Choroid plexus epithelial cell (primary cell): ENCODE results near the gene NT5C1A.
A peak's percentile ranks its signal among the peaks of the same experiment; 100 is the strongest.

Experiments used
- DNase-seq: peaks from one replicate; pipeline ENCODE4 v3.0.0-alpha.2; 2010; ENCODE audit warnings: low read depth
- H3K4me3 ChIP-seq: 2 replicates; pipeline ENCODE4 v1.5.1; 2011; ENCODE audit warnings: low read depth, mild to moderate bottlenecking, control low read depth, low read length, moderate library complexity
- TF ChIP-seq, protein P1 (sequence below): conservative IDR thresholded peaks from 2 replicates; pipeline ENCODE4 v1.5.1; 2011; ENCODE audit warnings: low read depth, mild to moderate bottlenecking, control low read depth, inconsistent platforms, low read length, moderate library complexity

NT5C1A gene

DNA sequence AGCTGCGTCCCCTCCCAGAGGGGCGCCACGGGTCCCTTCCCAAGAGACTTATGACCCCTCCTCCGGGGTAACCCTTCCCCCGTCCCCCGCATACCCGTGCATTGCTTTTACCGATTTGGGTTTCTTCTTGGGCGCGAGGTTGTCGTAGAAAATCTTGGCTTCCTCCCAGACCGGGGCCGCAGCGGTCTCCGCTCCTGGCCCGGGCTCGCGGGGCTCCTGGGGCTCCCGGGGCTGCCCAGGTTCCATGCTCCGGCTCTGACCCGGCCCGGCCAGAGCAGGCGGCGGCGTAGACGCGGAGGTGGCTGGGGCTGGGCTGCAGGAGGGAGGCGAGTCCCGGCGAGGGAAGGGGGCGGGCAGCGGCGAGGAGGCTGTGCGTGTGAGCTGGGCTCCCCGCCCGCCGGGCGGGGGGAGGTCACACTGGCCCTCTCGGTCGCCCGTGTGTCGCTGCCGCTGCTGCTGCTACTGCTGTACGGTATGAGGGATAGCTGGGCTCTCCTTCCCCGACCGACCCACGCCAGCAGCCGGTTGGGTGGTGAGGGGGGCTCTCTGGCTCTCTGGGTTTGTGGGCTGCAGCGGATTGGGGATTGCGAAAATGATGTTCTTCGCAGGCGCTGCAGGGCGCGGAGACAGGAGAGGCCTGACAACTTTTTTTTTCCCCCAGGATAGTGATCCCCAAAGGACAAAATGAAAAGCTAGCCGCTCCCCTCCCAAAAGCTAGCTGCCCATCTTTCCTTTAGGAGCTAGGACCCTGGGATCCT, at the start of gene NT5C1A:
TSS of gene NT5C1A (minus strand) at position 315 of the 758 bp plus-strand sequence. CDS start at position 246, 69 bp downstream.
- TF ChIP-seq, protein P1, sequence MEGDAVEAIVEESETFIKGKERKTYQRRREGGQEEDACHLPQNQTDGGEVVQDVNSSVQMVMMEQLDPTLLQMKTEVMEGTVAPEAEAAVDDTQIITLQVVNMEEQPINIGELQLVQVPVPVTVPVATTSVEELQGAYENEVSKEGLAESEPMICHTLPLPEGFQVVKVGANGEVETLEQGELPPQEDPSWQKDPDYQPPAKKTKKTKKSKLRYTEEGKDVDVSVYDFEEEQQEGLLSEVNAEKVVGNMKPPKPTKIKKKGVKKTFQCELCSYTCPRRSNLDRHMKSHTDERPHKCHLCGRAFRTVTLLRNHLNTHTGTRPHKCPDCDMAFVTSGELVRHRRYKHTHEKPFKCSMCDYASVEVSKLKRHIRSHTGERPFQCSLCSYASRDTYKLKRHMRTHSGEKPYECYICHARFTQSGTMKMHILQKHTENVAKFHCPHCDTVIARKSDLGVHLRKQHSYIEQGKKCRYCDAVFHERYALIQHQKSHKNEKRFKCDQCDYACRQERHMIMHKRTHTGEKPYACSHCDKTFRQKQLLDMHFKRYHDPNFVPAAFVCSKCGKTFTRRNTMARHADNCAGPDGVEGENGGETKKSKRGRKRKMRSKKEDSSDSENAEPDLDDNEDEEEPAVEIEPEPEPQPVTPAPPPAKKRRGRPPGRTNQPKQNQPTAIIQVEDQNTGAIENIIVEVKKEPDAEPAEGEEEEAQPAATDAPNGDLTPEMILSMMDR = no peak
- H3K4me3 ChIP-seq = peak within 1 kb of the TSS; percentile 47
- no peak for DNase-seq

DNA sequence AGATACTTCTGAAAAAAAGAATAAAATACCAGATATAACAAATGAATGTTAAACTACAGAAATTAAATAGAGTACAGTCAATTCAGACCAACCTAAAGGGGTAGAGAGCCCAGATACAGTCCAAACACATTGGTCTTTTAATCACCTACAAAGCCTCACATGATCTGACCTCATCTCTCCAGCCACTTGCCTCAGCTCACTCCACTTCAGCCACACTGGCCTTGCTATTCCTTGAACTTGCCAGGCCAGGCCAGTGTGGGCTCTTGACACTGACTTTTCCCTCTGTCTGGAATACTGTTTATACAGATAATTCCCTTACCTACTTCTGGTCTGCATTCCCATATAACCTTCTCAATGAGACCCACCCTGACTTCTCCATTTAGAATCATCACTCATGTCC, 49.8 kb upstream of the NT5C1A start:
- no peak for DNase-seq
- TF ChIP-seq, protein P1 = no peak
- H3K4me3 ChIP-seq = no peak overlapping the region

DNA sequence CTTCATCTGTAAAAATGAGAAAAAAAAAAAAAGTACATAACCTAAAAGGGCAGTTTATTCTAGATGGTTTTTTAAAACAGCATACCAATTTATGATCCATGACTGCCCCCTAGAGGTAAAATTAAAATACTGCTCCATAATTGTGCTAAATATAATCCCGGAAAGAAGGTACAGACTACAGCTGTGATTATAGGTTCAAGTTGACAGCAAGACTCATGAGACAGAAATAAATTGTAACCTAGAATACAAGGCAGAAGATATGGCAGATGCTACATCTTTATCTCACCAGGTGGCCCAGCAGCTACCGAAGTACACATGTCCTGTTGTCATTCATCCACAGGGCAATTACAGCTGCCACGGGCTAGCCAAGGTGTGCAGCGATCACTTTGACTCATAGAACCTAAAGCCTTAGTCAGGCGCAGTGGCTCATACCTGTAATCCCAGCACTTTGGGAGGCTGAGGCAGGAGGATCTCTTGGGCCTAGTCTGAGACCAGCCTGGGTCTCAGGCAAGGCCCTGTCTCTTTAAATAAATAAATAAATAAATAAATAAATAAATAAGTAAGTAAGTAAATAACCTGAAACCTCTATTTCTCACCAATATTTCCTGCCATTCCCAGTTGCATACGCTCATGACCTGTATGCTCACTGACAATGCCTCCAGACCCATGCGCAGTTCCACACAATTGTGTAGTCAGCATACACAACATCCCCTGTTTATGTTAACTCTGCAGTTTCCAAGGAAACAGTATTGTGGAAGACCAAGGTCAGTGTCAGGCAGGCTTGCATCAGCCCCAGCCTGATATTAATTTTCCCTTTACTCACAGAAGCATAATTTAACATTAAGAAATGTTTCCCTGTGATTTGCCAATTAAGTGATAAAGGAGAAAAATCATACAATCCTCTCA, 48.4 kb upstream of the NT5C1A start:
- peak; percentile 82 for DNase-seq
- TF ChIP-seq, protein P1 = peak; percentile 53
- no peak overlapping the region for H3K4me3 ChIP-seq

DNA sequence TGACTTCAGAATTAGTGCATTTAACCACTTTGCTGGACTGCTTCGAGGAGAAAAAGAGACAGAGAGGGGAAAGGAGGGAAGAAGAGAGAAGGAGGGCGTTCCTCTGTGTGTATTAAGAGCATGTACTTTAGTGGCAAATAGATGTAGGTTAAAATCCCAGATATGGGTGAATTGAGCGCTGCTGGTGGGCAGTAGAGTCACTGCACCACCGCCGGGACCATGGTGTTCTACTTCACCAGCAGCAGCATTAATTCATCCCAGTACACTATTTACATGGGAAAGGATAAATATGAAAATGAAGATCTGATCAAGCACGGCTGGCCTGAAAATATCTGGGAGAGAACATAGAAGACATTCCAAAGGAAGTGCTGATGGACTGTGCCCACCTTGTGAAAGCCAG, 45.9 kb upstream of the NT5C1A start:
- no peak overlapping the region for H3K4me3 ChIP-seq
- TF ChIP-seq, protein P1 = peak; percentile 17
- no peak for DNase-seq

DNA sequence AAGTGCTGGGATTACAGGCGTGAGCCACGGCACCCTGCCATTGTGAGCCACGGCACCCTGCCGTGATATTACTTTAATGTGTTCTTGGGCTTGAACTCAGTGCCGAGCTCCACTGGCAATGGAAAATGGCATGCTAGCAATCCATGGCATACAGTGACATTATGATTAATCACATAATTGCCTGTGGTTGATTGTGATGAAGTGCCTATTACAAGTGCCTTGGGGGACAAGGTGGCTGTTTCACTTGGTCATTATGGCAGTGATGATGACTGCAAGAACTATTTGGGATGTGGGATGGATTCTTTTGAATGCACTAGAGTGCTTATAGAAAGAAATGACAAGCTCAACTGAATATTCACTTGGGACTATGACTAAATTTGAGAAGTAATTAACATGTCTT, 41.6 kb upstream of the NT5C1A start:
- no peak for DNase-seq
- TF ChIP-seq, protein P1 = no peak
- no peak overlapping the region for H3K4me3 ChIP-seq

DNA sequence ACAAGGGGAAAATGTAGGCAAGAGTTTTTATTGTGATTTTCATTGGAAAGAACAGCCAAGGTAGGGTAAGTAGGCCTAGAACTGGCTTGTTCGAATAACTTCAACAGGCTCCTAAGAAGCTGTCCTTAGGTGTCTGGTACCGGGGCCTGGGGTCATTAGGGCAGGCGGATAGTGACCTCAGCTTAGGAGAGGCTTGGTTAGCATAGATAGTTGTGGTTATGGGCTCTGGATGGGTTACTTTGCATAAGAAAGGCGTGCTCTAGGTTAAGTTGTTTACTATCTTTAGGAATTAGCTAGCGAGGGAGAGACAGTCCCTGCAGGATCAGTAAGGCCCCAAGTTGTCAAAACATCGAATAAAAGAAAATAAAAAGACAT, 40.0 kb upstream of the NT5C1A start:
- no peak for DNase-seq
- H3K4me3 ChIP-seq = no peak overlapping the region
- TF ChIP-seq, protein P1 = no peak
